NCI-H146 treated with DMSO at 0.1 percent for 48 hours (cell line): ENCODE data around the gene CTXND1.
"Not testable (repeated sequence)": the region's sequence is repeated elsewhere in the genome, so short reads cannot be mapped to it uniquely, and the experiment has no call there.

ENCODE experiments used
- DNase-seq: peaks from one replicate; lab custom pipeline; 2025; ENCODE audit not compliant: unreplicated experiment; lab: John Stamatoyannopoulos, UW

The CTXND1 gene

GRCh38 chr15:80252121-80252518, at the start of gene CTXND1:
Gene CTXND1, minus strand, starts transcription at chr15:80252213. Its CDS starts 50,264 bp downstream, at chr15:80201949.
- no peak for DNase-seq

DNA sequence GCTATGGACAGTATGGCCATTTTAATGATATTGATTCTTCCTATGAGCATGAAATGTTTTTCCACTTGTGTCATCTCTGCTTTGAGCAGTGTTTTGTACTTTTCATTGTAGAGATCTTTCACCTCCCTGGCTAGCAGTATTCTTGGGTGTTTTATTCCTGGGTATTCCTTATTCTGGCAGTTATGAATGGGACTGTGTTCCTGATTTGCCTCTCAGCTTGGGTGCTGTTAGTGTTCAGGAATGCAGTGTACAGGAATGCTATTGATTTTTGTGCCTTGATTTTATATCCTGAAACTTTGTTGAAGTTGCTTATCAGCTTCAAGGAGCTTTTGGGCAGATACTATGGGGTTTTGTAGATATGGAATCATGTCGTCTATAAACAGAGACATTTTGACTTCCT, 49.5 kb upstream of the CTXND1 start:
- no peak for DNase-seq

- not testable (repeated sequence) for DNase-seq
These were observed 43.8 kb upstream of the CTXND1 start for GRCh38 chr15:80295777-80296176.

GRCh38 chr15:80292079-80292478, 40.1 kb upstream of the CTXND1 start:
- DNase-seq: no peak

- DNase-seq: not testable (repeated sequence)
These were observed 38.9 kb upstream of the CTXND1 start for GRCh38 chr15:80290891-80291290.

DNA sequence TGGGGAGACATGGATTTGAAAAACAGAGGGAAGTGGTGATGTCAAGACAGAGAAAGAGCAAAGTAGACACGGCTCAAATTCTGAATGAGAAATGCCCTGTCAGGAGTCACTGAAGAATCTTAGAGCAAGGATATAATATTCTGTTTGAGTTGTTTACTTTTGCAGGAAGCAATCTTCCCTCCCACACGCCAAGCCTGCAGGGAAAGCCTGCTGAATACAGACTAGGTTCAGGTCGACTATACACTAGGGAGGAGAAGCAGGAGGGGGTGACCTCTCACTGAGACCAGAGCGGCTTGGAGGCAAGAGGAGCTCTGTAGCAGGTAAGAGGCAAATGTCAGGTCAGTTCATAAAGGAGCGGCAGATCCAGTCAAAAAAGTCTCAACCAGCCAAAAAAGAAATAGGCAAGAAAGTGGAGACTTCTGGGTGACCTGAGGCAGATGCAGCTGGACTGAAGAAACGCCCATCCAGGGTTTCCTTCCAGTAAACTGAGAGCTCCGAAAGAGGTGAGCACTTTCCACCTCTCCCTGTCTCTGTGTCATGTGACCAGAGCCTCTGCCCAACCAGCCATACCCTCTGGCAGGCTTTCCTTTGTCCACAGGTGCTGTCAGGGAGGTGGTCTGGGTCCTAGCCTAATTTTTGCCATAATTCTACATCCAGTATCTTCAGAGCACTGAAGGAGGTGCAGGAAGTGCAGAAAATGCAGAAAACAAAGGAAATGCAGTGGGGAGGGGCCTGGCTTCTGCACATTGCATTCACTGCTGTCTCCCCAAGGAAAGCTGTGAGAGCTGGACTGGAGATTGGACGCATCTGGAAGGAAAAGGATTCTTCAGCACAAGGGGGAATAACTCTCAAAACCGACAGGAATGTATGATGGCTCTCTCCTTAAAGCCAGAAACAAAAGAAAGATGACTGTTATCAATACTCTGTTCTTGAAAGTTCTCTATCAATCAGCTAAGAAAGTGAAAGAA, 37.8 kb upstream of the CTXND1 start:
- DNase-seq: no peak

DNA sequence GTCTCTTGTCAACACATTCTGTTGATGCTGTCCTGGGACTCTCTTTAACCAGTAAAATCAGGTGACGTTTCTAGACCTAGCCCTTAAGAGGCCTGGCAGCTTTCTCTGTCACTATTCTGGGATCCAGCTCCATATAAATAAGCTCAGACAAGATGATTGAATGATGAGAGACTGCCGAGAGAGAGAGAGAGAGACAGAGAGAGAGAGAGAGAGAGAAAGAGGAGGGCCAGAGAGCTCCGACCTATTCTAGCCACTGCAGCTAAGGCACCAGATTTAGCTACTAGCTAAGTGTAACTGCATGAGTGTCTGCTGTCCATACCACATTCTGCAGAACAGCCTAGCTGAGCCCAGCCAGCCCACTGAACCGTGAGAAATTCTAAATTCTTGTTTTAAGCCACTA, 36.1 kb upstream of the CTXND1 start:
- DNase-seq: no peak

GRCh38 chr15:80286055-80286454, 34.0 kb upstream of the CTXND1 start:
- DNase-seq: no peak

DNA sequence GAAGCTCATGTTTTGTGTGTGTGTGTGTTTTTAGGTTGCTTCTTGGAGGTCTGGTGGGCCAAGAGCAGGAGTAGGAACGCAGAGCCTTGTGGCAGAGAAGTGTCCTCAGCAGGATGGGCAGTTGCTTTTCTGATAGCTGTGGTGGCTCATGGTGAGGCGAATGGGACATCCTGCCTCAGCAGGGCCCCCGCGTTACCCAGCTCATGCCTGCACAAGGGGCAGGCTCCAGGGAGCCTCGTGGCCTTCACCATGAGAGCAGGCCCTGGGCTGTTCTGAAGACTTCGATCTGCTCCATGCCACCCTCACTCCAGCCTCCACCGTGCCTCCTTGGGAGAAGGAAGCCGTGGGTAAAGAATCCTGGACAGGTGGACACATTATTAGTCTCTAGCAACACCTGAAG, 33.4 kb upstream of the CTXND1 start:
- no peak for DNase-seq

DNA sequence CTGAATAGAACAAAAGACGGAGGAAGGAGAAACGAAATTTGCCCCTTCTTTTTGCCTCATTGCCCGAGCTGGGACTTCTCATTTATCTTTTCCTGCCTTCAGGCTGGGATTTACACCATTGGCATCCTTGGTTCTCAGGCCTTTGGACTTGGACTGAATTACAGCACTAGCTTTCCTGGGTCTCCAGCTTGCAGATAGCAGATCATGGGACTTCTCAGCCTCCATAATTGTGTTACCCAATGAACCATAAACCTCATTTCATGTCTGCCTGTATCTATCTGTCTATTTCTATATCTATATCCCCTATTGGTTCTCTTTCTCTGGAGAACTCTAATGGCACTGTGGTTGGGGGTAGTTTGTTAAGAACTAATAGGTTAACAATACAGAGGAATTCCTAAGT, 31.5 kb upstream of the CTXND1 start:
- no peak for DNase-seq

- no peak for DNase-seq
These were observed 25.1 kb upstream of the CTXND1 start for GRCh38 chr15:80277147-80277546.

DNA sequence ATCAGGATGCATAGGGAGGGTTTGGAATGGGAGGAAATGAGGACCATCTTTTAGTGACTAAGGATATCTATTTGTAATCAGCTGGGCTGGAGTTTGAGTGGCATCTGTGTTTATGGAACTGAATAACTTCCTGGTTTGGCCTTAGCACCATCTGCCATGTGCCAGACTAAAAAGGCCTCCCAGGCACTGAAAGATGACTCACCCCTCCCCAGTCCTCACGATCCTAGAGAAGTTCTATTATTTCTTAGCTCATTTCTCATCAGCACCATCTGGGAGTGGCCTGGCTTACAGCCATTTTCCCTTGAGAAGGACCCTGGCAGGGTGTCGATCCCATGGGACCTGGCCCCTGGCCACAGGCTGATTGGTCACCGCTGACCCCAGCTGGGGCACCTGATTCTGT, 23.9 kb upstream of the CTXND1 start:
- no peak for DNase-seq

- no peak for DNase-seq
These were observed 23.0 kb upstream of the CTXND1 start for GRCh38 chr15:80274996-80275395.

- DNase-seq: no peak
These were observed 22.5 kb upstream of the CTXND1 start for GRCh38 chr15:80274554-80274953.

GRCh38 chr15:80272987-80273386, 21.0 kb upstream of the CTXND1 start:
- DNase-seq: no peak

DNA sequence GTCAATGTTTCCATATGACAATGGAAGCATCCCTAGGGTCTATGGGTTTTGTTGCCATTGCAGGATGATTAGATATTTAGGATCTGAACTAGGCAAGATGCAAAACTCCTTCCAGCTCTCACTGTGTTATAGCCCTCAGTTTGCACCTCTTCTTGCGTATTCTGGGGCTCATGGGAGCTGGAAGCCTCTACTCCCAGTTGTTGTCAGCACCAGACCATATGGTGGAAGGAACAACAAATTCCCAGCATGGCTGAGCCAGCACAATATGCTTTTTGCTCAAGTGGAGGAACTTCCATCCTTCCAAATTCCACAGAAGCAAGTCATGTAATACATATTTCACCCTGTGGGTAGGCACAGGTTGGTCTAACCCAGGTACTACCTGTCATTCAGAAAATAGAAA, 18.5 kb upstream of the CTXND1 start:
- no peak for DNase-seq

- DNase-seq: no peak
These were observed 16.1 kb upstream of the CTXND1 start for GRCh38 chr15:80268101-80268500.

- no peak for DNase-seq
These were observed 15.6 kb upstream of the CTXND1 start for GRCh38 chr15:80267658-80268057.

- DNase-seq: no peak
These were observed 14.7 kb upstream of the CTXND1 start for GRCh38 chr15:80266745-80267144.

DNA sequence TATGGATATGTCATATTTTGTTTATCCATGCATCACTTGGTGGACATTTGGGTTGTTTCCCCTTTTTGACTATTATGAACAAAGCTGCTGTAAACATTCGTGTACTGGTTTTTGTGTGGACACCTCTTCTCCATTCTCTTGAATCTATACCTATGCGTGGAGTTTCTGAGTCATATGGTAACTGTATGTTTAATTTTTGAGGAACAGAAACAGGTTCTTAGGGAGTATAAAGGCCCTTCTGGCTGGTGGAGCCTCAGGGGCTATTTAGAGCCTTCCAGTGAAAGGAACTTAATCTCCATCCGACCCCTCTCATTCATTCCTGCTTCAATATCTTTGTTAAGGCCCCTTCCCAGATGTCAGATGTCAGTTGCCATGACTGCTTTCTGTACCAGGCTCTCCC, 14.1 kb upstream of the CTXND1 start:
- DNase-seq: no peak

DNA sequence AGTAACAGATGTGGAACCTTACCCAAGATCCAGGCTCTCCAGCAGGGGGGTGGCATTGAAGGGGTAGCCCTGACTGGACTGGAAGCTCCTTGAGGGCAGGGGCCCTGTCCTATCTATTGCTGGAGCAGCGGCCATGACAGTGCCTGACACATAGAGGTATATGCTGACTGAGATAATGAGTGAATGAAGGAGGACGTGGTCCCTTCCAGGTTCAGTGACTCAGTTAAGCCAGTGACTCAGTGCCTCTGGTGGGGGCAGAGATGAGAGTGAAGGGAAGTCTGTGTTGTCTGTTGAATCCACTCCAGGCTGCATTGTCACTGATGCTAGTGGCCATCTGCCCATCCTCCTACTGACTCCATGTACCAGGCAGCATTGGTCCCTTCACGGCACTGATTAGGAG, 13.0 kb upstream of the CTXND1 start:
- no peak for DNase-seq

DNA sequence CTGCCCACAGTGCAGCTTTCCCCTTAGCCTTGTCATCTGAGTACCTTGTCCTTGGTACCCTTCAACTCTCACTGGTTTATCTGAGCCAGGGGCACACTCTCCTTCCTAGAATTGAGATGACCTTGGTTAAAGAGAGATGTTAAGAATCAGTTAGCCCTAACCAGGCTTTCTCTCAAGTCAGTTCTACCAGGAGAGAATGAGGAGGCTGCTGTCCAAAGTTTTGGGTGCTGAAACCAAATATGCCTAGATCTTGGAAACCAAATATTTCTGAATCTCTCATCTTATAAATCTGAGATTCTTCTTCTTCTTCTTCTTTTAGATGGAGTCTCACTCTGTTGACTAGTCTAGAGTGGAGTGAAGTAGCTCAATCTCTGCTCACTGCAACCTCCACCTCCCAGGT, 12.0 kb upstream of the CTXND1 start:
- no peak for DNase-seq

GRCh38 chr15:80260551-80260950, 8.5 kb upstream of the CTXND1 start:
- no peak for DNase-seq
